DND-41 (cell line): ENCODE measurements around the gene RASGEF1B.

Source experiments
- EZH2 ChIP-seq: IDR thresholded peaks from 3 replicates; pipeline ENCODE4 v1.6.1; 2012; ENCODE audit warnings: borderline replicate concordance, low read depth, mild to moderate bottlenecking, moderate library complexity, low read length, inconsistent platforms; ENCODE audit not compliant: severe bottlenecking
- TF ChIP-seq, protein P1 (sequence below): IDR thresholded peaks from 2 replicates; pipeline ENCODE4 v1.5.1; 2012; ENCODE audit warnings: borderline replicate concordance, low read length, moderate library complexity, mild to moderate bottlenecking; ENCODE audit not compliant: poor library complexity, severe bottlenecking; ENCODE audit errors: extremely low read depth

DNA sequence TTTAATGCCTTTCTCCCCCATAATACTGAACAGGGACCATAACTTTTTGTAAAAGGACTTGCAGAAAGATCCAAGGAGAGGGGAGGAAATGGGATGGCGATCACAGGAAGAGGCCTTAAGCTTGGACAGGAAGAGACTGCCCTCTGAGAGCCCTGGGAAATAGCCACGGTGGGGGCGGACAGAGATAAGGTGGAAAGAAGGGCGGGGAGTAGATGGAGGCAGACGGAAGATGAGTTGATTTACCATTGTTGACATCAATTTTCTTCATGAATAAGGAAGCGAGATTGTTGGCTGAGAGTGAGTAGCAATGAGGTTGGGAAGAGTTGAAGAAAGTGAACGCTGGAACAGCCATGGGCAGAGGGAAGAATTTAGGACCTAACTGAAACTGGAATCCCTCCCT lies 63.4 kb downstream of the RASGEF1B start:
- TF ChIP-seq, protein P1, sequence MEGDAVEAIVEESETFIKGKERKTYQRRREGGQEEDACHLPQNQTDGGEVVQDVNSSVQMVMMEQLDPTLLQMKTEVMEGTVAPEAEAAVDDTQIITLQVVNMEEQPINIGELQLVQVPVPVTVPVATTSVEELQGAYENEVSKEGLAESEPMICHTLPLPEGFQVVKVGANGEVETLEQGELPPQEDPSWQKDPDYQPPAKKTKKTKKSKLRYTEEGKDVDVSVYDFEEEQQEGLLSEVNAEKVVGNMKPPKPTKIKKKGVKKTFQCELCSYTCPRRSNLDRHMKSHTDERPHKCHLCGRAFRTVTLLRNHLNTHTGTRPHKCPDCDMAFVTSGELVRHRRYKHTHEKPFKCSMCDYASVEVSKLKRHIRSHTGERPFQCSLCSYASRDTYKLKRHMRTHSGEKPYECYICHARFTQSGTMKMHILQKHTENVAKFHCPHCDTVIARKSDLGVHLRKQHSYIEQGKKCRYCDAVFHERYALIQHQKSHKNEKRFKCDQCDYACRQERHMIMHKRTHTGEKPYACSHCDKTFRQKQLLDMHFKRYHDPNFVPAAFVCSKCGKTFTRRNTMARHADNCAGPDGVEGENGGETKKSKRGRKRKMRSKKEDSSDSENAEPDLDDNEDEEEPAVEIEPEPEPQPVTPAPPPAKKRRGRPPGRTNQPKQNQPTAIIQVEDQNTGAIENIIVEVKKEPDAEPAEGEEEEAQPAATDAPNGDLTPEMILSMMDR: no peak
- TF ChIP-seq EZH2: no peak
